Transverse colon (tissue), 4 donors: ENCODE results near the gene RABGGTA.
A peak's percentile ranks its signal among the peaks of the same experiment; 100 is the strongest.

Source experiments
- POLR2AphosphoS5 ChIP-seq, 3 donors: sonication (generic); formaldehyde crosslinking; IDR thresholded peaks; one replicate each; pipeline ENCODE4 v1.6.1; 2016; ENCODE audit warnings: antibody characterized with exemption in 3 of 3
- TF ChIP-seq, protein P1 (sequence below), 5 experiments: fragments of 200-600 bp in 3 of 5; fragments of 450-650 bp in 2 of 5; sonication (generic) in 3 of 5; IDR thresholded peaks; 1 replicate in 2 of 5; 2 replicates in 3 of 5; pipeline ENCODE4 v1.5.1; 2016 to 2017; ENCODE audit warnings: antibody characterized with exemption in 5 of 5, inconsistent platforms in 3 of 5, mild to moderate bottlenecking in 2 of 5, moderate library complexity in 1 of 5

DNA sequence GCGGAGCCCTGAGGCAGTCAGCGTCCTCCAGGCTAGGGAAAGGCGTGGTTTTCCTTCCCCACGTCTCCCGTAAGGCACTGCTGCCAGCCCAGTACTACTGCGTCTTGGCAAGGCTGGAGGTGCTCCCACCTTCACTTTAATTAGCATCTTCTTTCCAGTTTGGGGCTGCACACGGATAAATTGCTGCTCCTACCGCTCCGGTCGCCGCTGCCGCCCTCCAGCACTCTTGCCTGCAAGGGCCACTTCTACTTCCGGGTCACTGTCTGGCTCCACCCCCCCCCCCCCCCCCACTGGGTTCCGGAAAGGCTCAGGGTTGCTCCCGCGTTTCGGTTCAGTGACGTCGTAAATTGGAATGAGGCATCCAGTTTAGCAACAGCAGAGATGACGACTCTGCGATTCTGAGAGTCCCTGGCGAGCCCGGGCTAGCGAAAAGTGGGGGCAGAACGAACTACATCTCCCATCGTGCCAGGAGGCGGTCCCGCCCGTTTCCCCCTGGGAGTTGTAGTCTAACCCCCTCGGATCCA is 39.2 kb downstream of the RABGGTA start, which contains the start of gene NEDD8:
- TF ChIP-seq, protein P1, sequence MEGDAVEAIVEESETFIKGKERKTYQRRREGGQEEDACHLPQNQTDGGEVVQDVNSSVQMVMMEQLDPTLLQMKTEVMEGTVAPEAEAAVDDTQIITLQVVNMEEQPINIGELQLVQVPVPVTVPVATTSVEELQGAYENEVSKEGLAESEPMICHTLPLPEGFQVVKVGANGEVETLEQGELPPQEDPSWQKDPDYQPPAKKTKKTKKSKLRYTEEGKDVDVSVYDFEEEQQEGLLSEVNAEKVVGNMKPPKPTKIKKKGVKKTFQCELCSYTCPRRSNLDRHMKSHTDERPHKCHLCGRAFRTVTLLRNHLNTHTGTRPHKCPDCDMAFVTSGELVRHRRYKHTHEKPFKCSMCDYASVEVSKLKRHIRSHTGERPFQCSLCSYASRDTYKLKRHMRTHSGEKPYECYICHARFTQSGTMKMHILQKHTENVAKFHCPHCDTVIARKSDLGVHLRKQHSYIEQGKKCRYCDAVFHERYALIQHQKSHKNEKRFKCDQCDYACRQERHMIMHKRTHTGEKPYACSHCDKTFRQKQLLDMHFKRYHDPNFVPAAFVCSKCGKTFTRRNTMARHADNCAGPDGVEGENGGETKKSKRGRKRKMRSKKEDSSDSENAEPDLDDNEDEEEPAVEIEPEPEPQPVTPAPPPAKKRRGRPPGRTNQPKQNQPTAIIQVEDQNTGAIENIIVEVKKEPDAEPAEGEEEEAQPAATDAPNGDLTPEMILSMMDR (IDR thresholded peaks at IDR 0.05): no peak
- peak; percentile 60 to 73 (median 61) for TF ChIP-seq POLR2AphosphoS5 (IDR thresholded peaks at IDR 0.05)
